ENCODE data around the gene C6orf132.

Gene C6orf132

DNA sequence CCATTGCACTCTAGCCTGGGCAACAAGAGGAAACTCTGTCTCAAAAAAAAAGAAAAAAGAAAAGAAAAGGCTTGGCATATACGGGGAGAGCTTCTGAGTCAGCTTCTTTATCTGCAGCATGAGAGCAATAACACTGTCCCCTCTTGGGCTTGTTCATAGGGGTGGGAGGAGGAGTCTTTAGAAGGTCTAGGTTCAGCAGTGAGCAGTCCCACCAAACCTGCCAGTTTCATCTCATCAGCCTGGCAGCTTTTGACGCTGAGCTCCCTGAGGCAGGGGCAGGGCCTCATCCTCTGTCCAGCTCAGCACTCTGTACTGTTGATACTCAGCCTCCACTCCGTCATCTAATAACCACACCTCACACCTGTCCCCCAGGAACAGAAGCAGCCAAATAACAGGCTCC is 5.6 kb upstream of the C6orf132 start:
- POLR2A ChIA-PET (ENCODE audit: low non-redundant PET): no interaction called here
- CTCF ChIA-PET: no interaction called here
- H3K27ac ChIP-seq: no peak overlapping the region
- TF ChIP-seq, protein P1, sequence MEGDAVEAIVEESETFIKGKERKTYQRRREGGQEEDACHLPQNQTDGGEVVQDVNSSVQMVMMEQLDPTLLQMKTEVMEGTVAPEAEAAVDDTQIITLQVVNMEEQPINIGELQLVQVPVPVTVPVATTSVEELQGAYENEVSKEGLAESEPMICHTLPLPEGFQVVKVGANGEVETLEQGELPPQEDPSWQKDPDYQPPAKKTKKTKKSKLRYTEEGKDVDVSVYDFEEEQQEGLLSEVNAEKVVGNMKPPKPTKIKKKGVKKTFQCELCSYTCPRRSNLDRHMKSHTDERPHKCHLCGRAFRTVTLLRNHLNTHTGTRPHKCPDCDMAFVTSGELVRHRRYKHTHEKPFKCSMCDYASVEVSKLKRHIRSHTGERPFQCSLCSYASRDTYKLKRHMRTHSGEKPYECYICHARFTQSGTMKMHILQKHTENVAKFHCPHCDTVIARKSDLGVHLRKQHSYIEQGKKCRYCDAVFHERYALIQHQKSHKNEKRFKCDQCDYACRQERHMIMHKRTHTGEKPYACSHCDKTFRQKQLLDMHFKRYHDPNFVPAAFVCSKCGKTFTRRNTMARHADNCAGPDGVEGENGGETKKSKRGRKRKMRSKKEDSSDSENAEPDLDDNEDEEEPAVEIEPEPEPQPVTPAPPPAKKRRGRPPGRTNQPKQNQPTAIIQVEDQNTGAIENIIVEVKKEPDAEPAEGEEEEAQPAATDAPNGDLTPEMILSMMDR (conservative IDR thresholded peaks at IDR 0.05; ENCODE audit: low read depth): no peak
- no peak for DNase-seq (ENCODE audit: low spot score)

DNA sequence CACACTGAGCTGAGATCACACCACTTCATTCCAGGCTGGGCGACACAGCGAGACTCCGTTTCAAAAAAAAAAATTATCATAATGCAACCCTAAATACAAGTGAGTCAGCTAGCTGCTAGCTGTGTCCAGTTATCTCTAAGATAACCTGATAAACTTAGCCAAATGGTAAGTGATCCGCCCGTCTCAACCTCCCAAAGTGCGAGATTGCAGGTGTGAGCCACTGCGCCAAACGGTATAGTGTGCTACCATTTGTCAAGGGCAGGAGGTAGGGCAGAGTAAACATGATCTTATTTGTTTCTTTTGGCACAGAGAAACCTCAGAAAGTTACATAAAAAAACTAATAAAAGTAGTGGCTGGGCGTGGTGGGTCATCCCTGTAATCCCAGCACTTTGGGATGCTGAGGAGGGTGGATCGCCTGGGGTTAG is 4.7 kb upstream of the C6orf132 start:
- TF ChIP-seq, protein P1 (conservative IDR thresholded peaks at IDR 0.05; ENCODE audit: low read depth): no peak
- DNase-seq (ENCODE audit: low spot score): no peak
- ChIA-PET POLR2A (ENCODE audit: low non-redundant PET) (no interaction called here), CTCF (no interaction called here)
- H3K27ac ChIP-seq: peak overlapping the region; percentile 18; the same call in 1 of the 2 replicates

GRCh38 chr6:42141603-42142117 is 760 bp downstream of the C6orf132 start:
- POLR2A ChIA-PET (ENCODE audit: low non-redundant PET): no interaction called here
- no peak for DNase-seq (ENCODE audit: low spot score)
- peak overlapping the region; percentile 98 for H3K27ac ChIP-seq
- CTCF ChIA-PET: no interaction called here
- TF ChIP-seq, protein P1 (conservative IDR thresholded peaks at IDR 0.05; ENCODE audit: low read depth): no peak

DNA sequence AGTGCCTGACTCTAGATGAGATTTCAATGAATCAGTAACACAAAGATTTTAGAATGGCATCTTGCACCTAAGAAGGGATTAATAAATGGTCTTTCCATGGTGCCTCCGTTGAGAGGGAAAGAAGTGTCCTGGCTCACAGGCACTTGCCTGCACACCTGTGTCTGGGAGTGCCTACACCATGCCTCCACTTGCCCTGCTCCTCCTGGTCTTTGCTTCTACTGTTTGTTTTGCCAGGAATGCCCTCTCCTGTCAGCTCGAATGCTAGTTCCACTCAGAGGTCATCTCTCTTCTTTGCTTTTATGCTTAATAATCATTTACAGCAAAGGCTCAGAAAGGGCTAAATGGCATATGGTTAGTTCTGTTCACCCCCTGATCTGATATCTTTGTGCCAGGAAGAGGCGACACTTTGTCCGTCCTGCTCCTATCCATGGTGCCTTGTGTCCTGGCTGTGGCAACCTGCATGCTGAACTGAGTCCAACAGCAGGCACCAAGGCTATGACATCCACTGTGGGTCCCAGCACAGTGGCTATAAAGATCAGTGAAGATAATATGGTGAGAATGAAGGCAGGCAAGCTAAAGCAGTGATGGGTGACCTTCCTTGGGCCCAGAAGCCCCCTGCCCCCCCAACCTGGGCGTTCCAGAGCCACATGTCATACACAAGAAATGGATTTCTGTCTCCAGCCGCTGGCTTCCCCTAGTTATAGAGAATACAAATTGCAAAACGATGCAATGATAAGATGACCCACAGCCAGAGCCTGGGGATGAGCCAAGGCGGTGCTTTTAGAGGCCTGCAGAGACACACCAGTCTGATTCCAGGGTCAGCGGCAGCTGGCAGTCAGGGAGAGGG is 1.4 kb downstream of the C6orf132 start:
- ChIA-PET POLR2A (ENCODE audit: low non-redundant PET) (no interaction called here), CTCF (interaction anchor here (0.7 kb wide), 1 partner anchor 584 kb away, joined by 3 read pairs; no protein-coding TSS in a partner anchor)
- peak overlapping the region; percentile 98 for H3K27ac ChIP-seq
- TF ChIP-seq, protein P1 (conservative IDR thresholded peaks at IDR 0.05; ENCODE audit: low read depth): no peak
- peak; percentile 26 for DNase-seq (ENCODE audit: low spot score)

DNA sequence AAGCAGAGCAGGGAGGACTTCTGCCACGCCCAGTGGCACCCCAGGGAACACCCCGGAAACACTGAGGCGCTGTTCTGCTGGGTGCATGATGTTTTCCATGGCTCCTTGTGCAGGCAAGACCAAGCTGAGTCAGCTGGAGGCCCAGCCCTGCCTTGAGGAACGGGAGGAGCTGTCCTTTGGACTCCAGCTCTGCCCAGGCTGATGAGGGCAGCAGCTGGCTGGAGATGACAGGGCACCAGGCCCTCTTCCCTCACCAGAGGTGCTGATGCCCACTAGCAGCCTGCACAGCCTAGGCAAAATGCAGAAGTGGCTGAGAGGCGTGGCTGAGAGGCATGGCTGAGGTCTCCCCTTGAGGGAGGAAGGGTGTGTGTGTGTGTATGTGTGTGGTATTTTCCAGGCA is 2.4 kb downstream of the C6orf132 start:
- peak; percentile 89 for DNase-seq (ENCODE audit: low spot score)
- peak overlapping the region; percentile 98 for H3K27ac ChIP-seq
- TF ChIP-seq, protein P1 (conservative IDR thresholded peaks at IDR 0.05; ENCODE audit: low read depth): no peak
- ChIA-PET POLR2A (ENCODE audit: low non-redundant PET) (no interaction called here), CTCF (interaction anchor here (0.6 to 0.7 kb wide), 3 partner anchors 53 to 585 kb away, joined by 3 read pairs; no protein-coding TSS in a partner anchor)

GRCh38 chr6:42138630-42139619 is 3.5 kb downstream of the C6orf132 start:
- TF ChIP-seq, protein P1 (conservative IDR thresholded peaks at IDR 0.05; ENCODE audit: low read depth): no peak
- ChIA-PET CTCF (interaction anchor here (0.6 to 0.8 kb wide), 5 partner anchors 15 to 100 kb away, joined by 3 to 6 read pairs (median 4); no protein-coding TSS in a partner anchor), POLR2A (ENCODE audit: low non-redundant PET) (no interaction called here)
- H3K27ac ChIP-seq: peak overlapping the region; percentile 87
- no peak for DNase-seq (ENCODE audit: low spot score)

All from RWPE1 (cell line).